GM23248 (cell line): ENCODE data around the gene EIF2S3.

Experiments
- EZH2 ChIP-seq: fragments of 200-600 bp; sonication (generic); IDR thresholded peaks from 2 replicates; pipeline ENCODE4 v1.6.1; 2018; ENCODE audit warnings: antibody characterized with exemption, mild to moderate bottlenecking; ENCODE audit not compliant: insufficient read depth, poor library complexity, severe bottlenecking
- EZH2phosphoT487 ChIP-seq: fragments of 200-600 bp; sonication (generic); IDR thresholded peaks from 2 replicates; pipeline ENCODE4 v1.6.1; 2018; ENCODE audit warnings: antibody characterized with exemption, moderate library complexity, mild to moderate bottlenecking, low read depth; ENCODE audit not compliant: insufficient read depth

GRCh38 chrX:24005028-24005427, 49.7 kb upstream of the EIF2S3 start:
- no peak for TF ChIP-seq EZH2
- no peak for TF ChIP-seq EZH2phosphoT487
